HEK293 (cell line): ENCODE data around the gene ATP10D.

Experiments used
- CTCF ChIA-PET: fragments of 350-600 bp; formaldehyde crosslinking; extraction: SDS; loops from one replicate; lab custom pipeline; 2021; ENCODE audit warnings: antibody characterized with exemption; lab: Yijun Ruan, JAX
- POLR2A ChIA-PET: fragments of 300-600 bp; formaldehyde crosslinking; extraction: SDS; loops from one replicate; lab custom pipeline; 2020; ENCODE audit warnings: antibody characterized with exemption, inconsistent platforms; lab: Yijun Ruan, JAX
- H3K27ac ChIP-seq: fragments of 200-500 bp; sonication (Bioruptor generic); 2 replicates; pipeline ENCODE4 v1.5.1; 2014; ENCODE audit warnings: low read depth, low read length, control low read depth, inconsistent platforms; ENCODE audit errors: extremely low read depth
- H3K36me3 ChIP-seq, 2 experiments: fragments of 200-500 bp in 1 of 2; sonication (Bioruptor generic) in 1 of 2; 1 replicate in 1 of 2; 2 replicates in 1 of 2; pipeline ENCODE4 v1.5.1; 2014 to 2017; ENCODE audit warnings: inconsistent platforms in 2 of 2, low read length in 2 of 2; ENCODE audit not compliant: control insufficient read depth in 2 of 2, insufficient read depth in 1 of 2
- H3K4me1 ChIP-seq: fragments of 200-500 bp; sonication (Bioruptor generic); 2 replicates; pipeline ENCODE4 v1.5.1; 2014; ENCODE audit warnings: mild to moderate bottlenecking, low read length, inconsistent platforms; ENCODE audit not compliant: control insufficient read depth, insufficient read depth
- H3K4me3 ChIP-seq: 2 replicates; pipeline ENCODE4 v1.5.1; 2011; ENCODE audit warnings: low read depth, mild to moderate bottlenecking, control low read depth, low read length, moderate library complexity
- H3K9me3 ChIP-seq: fragments of 200-500 bp; sonication (Bioruptor generic); 2 replicates; pipeline ENCODE4 v1.5.1; 2014; ENCODE audit warnings: low read depth, low read length, inconsistent platforms; ENCODE audit not compliant: control insufficient read depth, insufficient read depth
- ELK4 ChIP-seq: IDR thresholded peaks from 2 replicates; pipeline ENCODE4 v1.6.1; 2011; ENCODE audit warnings: mild to moderate bottlenecking, low read depth, low read length, borderline replicate concordance
- KLF8 ChIP-seq: fragments of 450-650 bp; formaldehyde crosslinking; IDR thresholded peaks from 2 replicates; pipeline ENCODE4 v1.5.1; 2016; ENCODE audit warnings: missing biosample characterization, missing genetic modification characterization
- PRDM6 ChIP-seq: fragments of 450-650 bp; formaldehyde crosslinking; IDR thresholded peaks from 2 replicates; pipeline ENCODE4 v1.5.1; 2017; ENCODE audit warnings: missing biosample characterization, missing genetic modification characterization
- REST ChIP-seq: fragments of 450-650 bp; formaldehyde crosslinking; IDR thresholded peaks from 2 replicates; pipeline ENCODE4 v1.5.1; 2016; ENCODE audit warnings: missing biosample characterization, missing genetic modification characterization
- ZBTB48 ChIP-seq: fragments of 450-650 bp; formaldehyde crosslinking; IDR thresholded peaks from 2 replicates; pipeline ENCODE4 v1.5.1; 2016; ENCODE audit warnings: missing biosample characterization, missing genetic modification characterization
- ZFP3 ChIP-seq: fragments of 450-650 bp; formaldehyde crosslinking; IDR thresholded peaks from 2 replicates; pipeline ENCODE4 v1.5.1; 2016; ENCODE audit warnings: low read depth, missing biosample characterization, missing genetic modification characterization
- ZFP41 ChIP-seq: fragments of 450-650 bp; formaldehyde crosslinking; IDR thresholded peaks from 2 replicates; pipeline ENCODE4 v1.5.1; 2016; ENCODE audit warnings: missing biosample characterization, missing genetic modification characterization, borderline replicate concordance
- ZNF140 ChIP-seq: fragments of 450-650 bp; formaldehyde crosslinking; IDR thresholded peaks from 2 replicates; pipeline ENCODE4 v1.5.1; 2016; ENCODE audit warnings: missing biosample characterization, missing genetic modification characterization
- ZNF19 ChIP-seq: fragments of 450-650 bp; formaldehyde crosslinking; IDR thresholded peaks from 2 replicates; pipeline ENCODE4; 2016; ENCODE audit warnings: missing biosample characterization, missing genetic modification characterization, low read depth
- ZNF221 ChIP-seq: fragments of 450-650 bp; formaldehyde crosslinking; IDR thresholded peaks from 2 replicates; pipeline ENCODE4 v1.5.1; 2017; ENCODE audit warnings: missing biosample characterization, missing genetic modification characterization, borderline replicate concordance
- ZNF24 ChIP-seq: fragments of 450-650 bp; formaldehyde crosslinking; IDR thresholded peaks from 2 replicates; pipeline ENCODE4 v1.5.1; 2016; ENCODE audit warnings: missing biosample characterization, missing genetic modification characterization
- ZNF324 ChIP-seq: fragments of 450-650 bp; formaldehyde crosslinking; IDR thresholded peaks from 2 replicates; pipeline ENCODE4 v1.5.1; 2016; ENCODE audit warnings: missing biosample characterization, missing genetic modification characterization
- ZNF341 ChIP-seq: fragments of 450-650 bp; formaldehyde crosslinking; IDR thresholded peaks from 2 replicates; pipeline ENCODE4; 2016; ENCODE audit warnings: low read depth, missing biosample characterization, missing genetic modification characterization
- ZNF398 ChIP-seq: fragments of 450-650 bp; formaldehyde crosslinking; IDR thresholded peaks from 2 replicates; pipeline ENCODE4 v1.5.1; 2017; ENCODE audit warnings: missing biosample characterization, missing genetic modification characterization
- ZNF521 ChIP-seq: fragments of 450-650 bp; formaldehyde crosslinking; IDR thresholded peaks from 2 replicates; pipeline ENCODE4 v1.5.1; 2017; ENCODE audit warnings: missing biosample characterization, mild to moderate bottlenecking, missing genetic modification characterization
- ZNF555 ChIP-seq: fragments of 450-650 bp; formaldehyde crosslinking; conservative IDR thresholded peaks from 2 replicates; pipeline ENCODE4 v1.5.1; 2017; ENCODE audit warnings: missing biosample characterization, mild to moderate bottlenecking, missing genetic modification characterization, inconsistent platforms
- ZNF701 ChIP-seq: fragments of 450-650 bp; formaldehyde crosslinking; IDR thresholded peaks from 2 replicates; pipeline ENCODE4 v1.5.1; 2016; ENCODE audit warnings: missing biosample characterization, missing genetic modification characterization
- ZNF777 ChIP-seq: fragments of 450-650 bp; formaldehyde crosslinking; IDR thresholded peaks from 2 replicates; pipeline ENCODE4 v1.5.1; 2017; ENCODE audit warnings: missing biosample characterization, missing genetic modification characterization, borderline replicate concordance
- ZNF785 ChIP-seq: fragments of 450-650 bp; formaldehyde crosslinking; IDR thresholded peaks from 2 replicates; pipeline ENCODE4 v1.5.1; 2016; ENCODE audit warnings: missing biosample characterization, missing genetic modification characterization
- ZNF791 ChIP-seq: fragments of 450-650 bp; formaldehyde crosslinking; IDR thresholded peaks from 2 replicates; pipeline ENCODE4 v1.5.1; 2016; ENCODE audit warnings: missing biosample characterization, missing genetic modification characterization
- ZNF792 ChIP-seq: fragments of 450-650 bp; formaldehyde crosslinking; IDR thresholded peaks from 2 replicates; pipeline ENCODE4 v1.5.1; 2016; ENCODE audit warnings: missing biosample characterization, missing genetic modification characterization
- ZNF830 ChIP-seq: fragments of 450-650 bp; IDR thresholded peaks from 2 replicates; pipeline ENCODE4 v1.5.0; 2018; ENCODE audit warnings: missing biosample characterization, missing genetic modification characterization, low read depth, mild to moderate bottlenecking, moderate library complexity
- ZSCAN5A ChIP-seq: fragments of 450-650 bp; formaldehyde crosslinking; IDR thresholded peaks from 2 replicates; pipeline ENCODE4 v1.5.1; 2016; ENCODE audit warnings: missing biosample characterization, missing genetic modification characterization

ATP10D gene

GRCh38 chr4:47560682-47561081 lies 75.6 kb downstream of the ATP10D start (continued):
- no peak for TF ChIP-seq ZNF398 (tag by site-specific recombination)
- no peak for TF ChIP-seq KLF8 (tag by site-specific recombination)
- no peak for TF ChIP-seq ZNF221 (tag by site-specific recombination)
- no peak for TF ChIP-seq REST
- TF ChIP-seq ZNF830 (tag by site-specific recombination) = no peak
- no peak for TF ChIP-seq ZNF701 (tag by site-specific recombination)
- no peak for TF ChIP-seq ZFP3 (tag by site-specific recombination)

GRCh38 chr4:47561331-47561730 lies 76.3 kb downstream of the ATP10D start:
- no peaks in the 10 kb centered on the region for H3K4me1 ChIP-seq
- H3K36me3 ChIP-seq = no peaks in the 10 kb centered on the region
- ChIA-PET POLR2A (no interaction called here), CTCF (interaction anchor here (0.7 kb wide), 2 partner anchors 371 to 390 kb away, joined by 3 read pairs; no protein-coding TSS in a partner anchor)
- H3K27ac ChIP-seq = no peak overlapping the region
- H3K4me3 ChIP-seq = no peak overlapping the region
- no peaks in the 10 kb centered on the region for H3K9me3 ChIP-seq
- no peak for TF ChIP-seq ZFP41
- TF ChIP-seq ZNF19 (tag by site-specific recombination) = no peak
- no peak for TF ChIP-seq ZNF140 (tag by site-specific recombination)
- no peak for TF ChIP-seq ZNF24 (tag by site-specific recombination)
- TF ChIP-seq ZSCAN5A (tag by site-specific recombination) = no peak
- TF ChIP-seq, all 188 proteins: peak for 0

- H3K9me3 ChIP-seq = no peaks in the 10 kb centered on the region
- H3K4me3 ChIP-seq = no peak overlapping the region
- H3K4me1 ChIP-seq = no peaks in the 10 kb centered on the region
- ChIA-PET POLR2A (no interaction called here), CTCF (no interaction called here)
- H3K36me3 ChIP-seq = no peaks in the 10 kb centered on the region
- H3K27ac ChIP-seq = no peak overlapping the region
- TF ChIP-seq ZNF785 (tag by site-specific recombination) (no peak), ZNF521 (tag by site-specific recombination) (no peak), ZNF398 (tag by site-specific recombination) (no peak), ZNF777 (tag by site-specific recombination) (no peak), PRDM6 (tag by site-specific recombination) (no peak), ZNF324 (tag by site-specific recombination) (no peak), ZNF792 (tag by site-specific recombination) (no peak), ZNF791 (tag by site-specific recombination) (no peak), ELK4 (no peak), ZNF555 (tag by site-specific recombination) (no peak), ZNF341 (tag by site-specific recombination) (no peak), ZBTB48 (no peak)
These were observed 77.2 kb downstream of the ATP10D start for GRCh38 chr4:47562297-47562696.
